ENCODE results near the gene MYOM3.
"Not testable (repeated sequence)": the region's sequence is repeated elsewhere in the genome, so short reads cannot be mapped to it uniquely, and the experiment has no call there.

Gene MYOM3

GRCh38 chr1:24045771-24046170 is 66.2 kb downstream of the MYOM3 start:
- DNase-seq (ENCODE audit: extremely low read depth in 1 of 2, low read depth in 1 of 2) = no peak

GRCh38 chr1:24044672-24045071 is 67.3 kb downstream of the MYOM3 start:
- not testable (repeated sequence) for DNase-seq (ENCODE audit: extremely low read depth in 1 of 2, low read depth in 1 of 2)

- no peak for DNase-seq (ENCODE audit: extremely low read depth in 1 of 2, low read depth in 1 of 2)
Observed at GRCh38 chr1:24043345-24044032, 68.4 kb downstream of the MYOM3 start.

- no peak for DNase-seq (ENCODE audit: extremely low read depth in 1 of 2, low read depth in 1 of 2)
Observed at GRCh38 chr1:24042315-24042714, 69.6 kb downstream of the MYOM3 start.

GRCh38 chr1:24036088-24036487 is 75.8 kb downstream of the MYOM3 start:
- no peak for DNase-seq (ENCODE audit: extremely low read depth in 1 of 2, low read depth in 1 of 2)

GRCh38 chr1:24032981-24033380 is 79.0 kb downstream of the MYOM3 start:
- no peak for DNase-seq (ENCODE audit: extremely low read depth in 1 of 2, low read depth in 1 of 2)

- DNase-seq (ENCODE audit: extremely low read depth in 1 of 2, low read depth in 1 of 2) = not testable (repeated sequence)
Observed at GRCh38 chr1:24030976-24031516, 80.9 kb downstream of the MYOM3 start.

GRCh38 chr1:24027838-24028468 is 84.0 kb downstream of the MYOM3 start:
- no peak for DNase-seq (ENCODE audit: extremely low read depth in 1 of 2, low read depth in 1 of 2)

- no peak for DNase-seq (ENCODE audit: extremely low read depth in 1 of 2, low read depth in 1 of 2)
Observed at GRCh38 chr1:24022581-24023361, 89.2 kb downstream of the MYOM3 start.

GRCh38 chr1:24021403-24022266 is 90.3 kb downstream of the MYOM3 start:
- no peak for DNase-seq (ENCODE audit: extremely low read depth in 1 of 2, low read depth in 1 of 2)

GRCh38 chr1:24020470-24020869 is 91.5 kb downstream of the MYOM3 start:
- DNase-seq (ENCODE audit: extremely low read depth in 1 of 2, low read depth in 1 of 2) = no peak

GRCh38 chr1:24020025-24020424 is 91.9 kb downstream of the MYOM3 start:
- DNase-seq (ENCODE audit: extremely low read depth in 1 of 2, low read depth in 1 of 2) = no peak

GRCh38 chr1:24018611-24019580 is 93.0 kb downstream of the MYOM3 start:
- no peak for DNase-seq (ENCODE audit: extremely low read depth in 1 of 2, low read depth in 1 of 2)

GRCh38 chr1:24015221-24016210 is 96.4 kb downstream of the MYOM3 start:
- DNase-seq (ENCODE audit: extremely low read depth in 1 of 2, low read depth in 1 of 2) = no peak

- DNase-seq (ENCODE audit: extremely low read depth in 1 of 2, low read depth in 1 of 2) = not testable (repeated sequence)
Observed at GRCh38 chr1:24012878-24013277, 99.1 kb downstream of the MYOM3 start.

GRCh38 chr1:24010650-24011049 is 101.3 kb downstream of the MYOM3 start:
- no peak for DNase-seq (ENCODE audit: extremely low read depth in 1 of 2, low read depth in 1 of 2)

GRCh38 chr1:24009406-24009805 is 102.5 kb downstream of the MYOM3 start:
- DNase-seq (ENCODE audit: extremely low read depth in 1 of 2, low read depth in 1 of 2) = no peak

- DNase-seq (ENCODE audit: extremely low read depth in 1 of 2, low read depth in 1 of 2) = not testable (repeated sequence)
Observed at GRCh38 chr1:24008574-24009184, 103.3 kb downstream of the MYOM3 start.

Measured in activated CD8-positive, alpha-beta memory T cell treated with anti-CD3 and anti-CD28 coated beads for 1 hour (primary cell).